Measurements from ENCODE around the gene PRPH. TPM values are rescaled to one million over a fixed set of nuclear protein-coding genes. Genes with fewer than 3 reads are reported as not detected.
"Not testable (repeated sequence)": the region's sequence is repeated elsewhere in the genome, so short reads cannot be mapped to it uniquely, and the experiment has no call there.

PRPH gene
- total and polyA plus RNA-seq, 2 experiments from 2014 or later: not detected

DNA sequence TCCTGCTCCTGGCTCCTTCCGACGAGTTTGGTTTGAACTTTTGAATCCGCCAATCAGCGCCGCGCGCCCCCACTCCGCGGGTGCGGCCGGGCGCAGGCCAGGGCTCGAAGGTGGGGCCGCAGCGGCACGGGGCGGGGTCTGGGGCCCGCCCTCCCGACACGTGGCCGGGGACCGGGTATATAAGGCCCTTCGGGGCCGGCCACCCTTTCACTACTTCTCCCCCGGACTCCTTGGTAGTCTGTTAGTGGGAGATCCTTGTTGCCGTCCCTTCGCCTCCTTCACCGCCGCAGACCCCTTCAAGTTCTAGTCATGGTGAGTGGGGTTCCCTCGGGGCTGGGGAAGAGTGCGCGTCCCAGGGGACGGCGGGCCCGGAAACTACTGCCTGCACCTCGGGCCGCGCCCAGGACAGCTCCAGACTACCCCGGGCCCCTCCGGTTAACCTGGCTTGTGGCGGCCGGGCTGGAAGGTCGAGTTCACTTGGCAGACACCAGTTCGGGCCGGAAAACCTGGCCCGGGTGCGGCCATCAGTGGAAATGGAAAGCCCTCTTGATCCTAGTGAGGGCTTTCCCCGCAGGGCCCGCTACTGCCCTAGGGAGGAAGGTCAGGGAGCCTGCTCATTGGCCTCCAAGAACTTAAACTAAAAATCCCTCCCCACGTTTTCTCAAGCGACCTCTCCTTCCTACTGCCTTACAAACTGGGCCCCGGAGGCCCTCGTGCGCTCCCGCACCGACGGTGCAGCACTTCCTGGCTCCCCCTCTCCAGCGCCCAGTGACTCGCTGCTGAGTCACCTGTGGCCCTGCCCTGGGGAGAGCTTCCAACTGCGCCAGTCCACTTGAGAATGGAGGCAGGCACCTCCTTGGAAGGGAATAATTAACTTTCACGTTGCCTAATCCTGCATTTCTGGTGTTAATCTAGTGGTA lies 29.8 kb upstream of the PRPH start, which contains the start of gene TUBA1C:
TSS of gene TUBA1C (plus strand) at position 210 of the 920 bp plus-strand sequence. CDS start at position 310, 100 bp downstream.
- Histone ChIP-seq H3K27ac (peak within 1 kb of the TSS; percentile 99), H3K9me3 (ENCODE audit: low read depth) (no peaks in the 10 kb centered on the region), H3F3A (ENCODE audit: insufficient read depth) (peaks cover 75% of the 10 kb centered on the region), H2AFZ (peak within 1 kb of the TSS; percentile 43), H3K79me2 (ENCODE audit: insufficient read depth) (peaks cover 66% of the 10 kb centered on the region), H3K9ac (peak within 1 kb of the TSS; percentile 99), H3K4me3 (peak within 1 kb of the TSS; percentile 94), H3K4me1 (ENCODE audit: insufficient read depth) (peaks cover 59% of the 10 kb centered on the region), H3K9me2 (ENCODE audit: insufficient read depth) (no peaks in the 10 kb centered on the region), H3K4me2 (ENCODE audit: unreplicated experiment) (peak within 1 kb of the TSS; percentile 75), H3K27me3 (replicated peaks; ENCODE audit: insufficient read depth) (no peaks in the 10 kb centered on the region), H4K20me1 (ENCODE audit: insufficient read depth) (peaks cover 7% of the 10 kb centered on the region), H3K36me3 (ENCODE audit: low read depth) (peaks cover 18% of the 10 kb centered on the region)
- no peak for TF ChIP-seq EZH2phosphoT487 (IDR thresholded peaks at IDR 0.05; ENCODE audit: insufficient read depth, low read depth)
- TF ChIP-seq EZH2 (IDR thresholded peaks at IDR 0.05; ENCODE audit: insufficient read depth, poor library complexity, severe bottlenecking): no peak
- WGBS, 2 experiments (ENCODE audit: low coverage in 1 of 2, low lambda C conversion rate in 2 of 2, missing lambda C conversion rate in 2 of 2): 0 to 1% methylated on average over 53 to 58 of the region's 61 CpGs
- in situ Hi-C loops (cut with MboI): no loop called here
- DNase-seq: peak; percentile 97

DNA sequence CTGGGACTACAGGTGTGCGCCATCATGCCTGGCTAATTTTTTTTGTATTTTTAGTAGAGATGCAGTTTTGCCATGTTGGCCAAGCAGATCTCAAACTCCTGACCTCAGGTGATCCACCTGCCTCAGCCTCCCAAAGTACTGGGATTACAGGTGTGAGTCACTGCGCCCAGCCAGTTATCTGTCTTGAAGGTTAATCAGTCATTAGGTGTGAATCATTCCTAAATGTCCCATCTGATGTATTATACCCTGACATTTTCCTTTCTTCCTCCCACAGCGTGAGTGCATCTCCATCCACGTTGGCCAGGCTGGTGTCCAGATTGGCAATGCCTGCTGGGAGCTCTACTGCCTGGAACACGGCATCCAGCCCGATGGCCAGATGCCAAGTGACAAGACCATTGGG lies 25.8 kb upstream of the PRPH start:
- H2AFZ ChIP-seq; H3K9me2 ChIP-seq (ENCODE audit: insufficient read depth); H3K27me3 ChIP-seq (replicated peaks; ENCODE audit: insufficient read depth); H3K9me3 ChIP-seq (ENCODE audit: low read depth); in situ Hi-C loops (cut with MboI); DNase-seq: not testable (repeated sequence)
- H3K4me1 ChIP-seq (ENCODE audit: insufficient read depth): peaks cover 35% of the 10 kb centered on the region
- peaks cover 62% of the 10 kb centered on the region for H3K79me2 ChIP-seq (ENCODE audit: insufficient read depth)
- H3K36me3 ChIP-seq (ENCODE audit: low read depth): peaks cover 55% of the 10 kb centered on the region
- peak overlapping the region; percentile 99 for H3K27ac ChIP-seq
- peak overlapping the region; percentile 75 for H3K4me2 ChIP-seq (ENCODE audit: unreplicated experiment)
- H3F3A ChIP-seq (ENCODE audit: insufficient read depth): peaks cover 81% of the 10 kb centered on the region
- peaks cover 23% of the 10 kb centered on the region for H4K20me1 ChIP-seq (ENCODE audit: insufficient read depth)
- H3K4me3 ChIP-seq: peak overlapping the region; percentile 94
- peak overlapping the region; percentile 64; the same call in 1 of the 2 replicates for H3K9ac ChIP-seq
- 31 to 35% methylated on average over 6 of the region's 6 CpGs for WGBS, 2 experiments (ENCODE audit: low coverage in 1 of 2, low lambda C conversion rate in 2 of 2, missing lambda C conversion rate in 2 of 2)

DNA sequence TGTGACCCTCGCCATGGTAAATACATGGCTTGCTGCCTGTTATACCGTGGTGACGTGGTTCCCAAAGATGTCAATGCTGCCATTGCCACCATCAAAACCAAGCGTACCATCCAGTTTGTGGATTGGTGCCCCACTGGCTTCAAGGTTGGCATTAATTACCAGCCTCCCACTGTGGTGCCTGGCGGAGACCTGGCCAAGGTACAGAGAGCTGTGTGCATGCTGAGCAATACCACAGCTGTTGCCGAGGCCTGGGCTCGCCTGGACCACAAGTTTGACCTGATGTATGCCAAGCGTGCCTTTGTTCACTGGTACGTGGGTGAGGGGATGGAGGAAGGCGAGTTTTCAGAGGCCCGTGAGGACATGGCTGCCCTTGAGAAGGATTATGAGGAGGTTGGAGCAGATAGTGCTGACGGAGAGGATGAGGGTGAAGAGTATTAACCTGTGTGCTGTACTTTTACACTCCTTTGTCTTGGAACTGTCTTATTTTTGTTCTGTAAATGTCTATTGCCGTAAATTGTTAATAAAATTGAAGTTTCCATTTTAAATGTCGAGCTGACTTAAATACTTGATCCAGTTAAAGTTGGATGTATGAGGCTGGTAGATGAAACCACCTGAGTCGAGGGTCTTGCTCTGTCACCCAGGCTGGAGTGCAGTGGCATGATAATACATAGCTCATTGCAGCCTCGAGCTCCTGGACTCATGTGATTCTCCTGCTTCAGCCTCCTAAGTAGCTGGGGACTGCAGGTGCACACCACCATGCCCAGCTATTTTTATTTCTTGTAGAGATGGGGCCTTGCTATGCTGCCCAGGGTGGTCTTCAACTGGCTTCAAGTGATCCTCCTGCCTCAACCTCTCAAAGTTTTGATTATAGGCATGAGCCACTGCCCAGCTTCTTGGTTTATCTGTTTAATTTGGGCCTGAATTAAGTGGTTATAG lies 21.9 kb upstream of the PRPH start:
- H3K27me3 ChIP-seq (replicated peaks; ENCODE audit: insufficient read depth): no peaks in the 10 kb centered on the region
- H3K9ac ChIP-seq: no peak overlapping the region
- H3K27ac ChIP-seq: no peak overlapping the region
- H3F3A ChIP-seq (ENCODE audit: insufficient read depth): peaks cover 75% of the 10 kb centered on the region
- peaks cover 36% of the 10 kb centered on the region for H3K79me2 ChIP-seq (ENCODE audit: insufficient read depth)
- in situ Hi-C loops (cut with MboI): no loop called here
- DNase-seq: no peak
- H3K9me3 ChIP-seq (ENCODE audit: low read depth): no peaks in the 10 kb centered on the region
- H2AFZ ChIP-seq: no peak overlapping the region
- no peaks in the 10 kb centered on the region for H3K9me2 ChIP-seq (ENCODE audit: insufficient read depth)
- no peak overlapping the region for H3K4me3 ChIP-seq
- H3K4me1 ChIP-seq (ENCODE audit: insufficient read depth): peaks cover 21% of the 10 kb centered on the region
- H4K20me1 ChIP-seq (ENCODE audit: insufficient read depth): peaks cover 23% of the 10 kb centered on the region
- no peak overlapping the region for H3K4me2 ChIP-seq (ENCODE audit: unreplicated experiment)
- H3K36me3 ChIP-seq (ENCODE audit: low read depth): peaks cover 44% of the 10 kb centered on the region
- TF ChIP-seq EZH2phosphoT487 (IDR thresholded peaks at IDR 0.05; ENCODE audit: insufficient read depth, low read depth) (no peak), EZH2 (IDR thresholded peaks at IDR 0.05; ENCODE audit: insufficient read depth, poor library complexity, severe bottlenecking) (no peak)
- 95 to 96% methylated on average over 16 of the region's 16 CpGs for WGBS, 2 experiments (ENCODE audit: low coverage in 1 of 2, low lambda C conversion rate in 2 of 2, missing lambda C conversion rate in 2 of 2)

DNA sequence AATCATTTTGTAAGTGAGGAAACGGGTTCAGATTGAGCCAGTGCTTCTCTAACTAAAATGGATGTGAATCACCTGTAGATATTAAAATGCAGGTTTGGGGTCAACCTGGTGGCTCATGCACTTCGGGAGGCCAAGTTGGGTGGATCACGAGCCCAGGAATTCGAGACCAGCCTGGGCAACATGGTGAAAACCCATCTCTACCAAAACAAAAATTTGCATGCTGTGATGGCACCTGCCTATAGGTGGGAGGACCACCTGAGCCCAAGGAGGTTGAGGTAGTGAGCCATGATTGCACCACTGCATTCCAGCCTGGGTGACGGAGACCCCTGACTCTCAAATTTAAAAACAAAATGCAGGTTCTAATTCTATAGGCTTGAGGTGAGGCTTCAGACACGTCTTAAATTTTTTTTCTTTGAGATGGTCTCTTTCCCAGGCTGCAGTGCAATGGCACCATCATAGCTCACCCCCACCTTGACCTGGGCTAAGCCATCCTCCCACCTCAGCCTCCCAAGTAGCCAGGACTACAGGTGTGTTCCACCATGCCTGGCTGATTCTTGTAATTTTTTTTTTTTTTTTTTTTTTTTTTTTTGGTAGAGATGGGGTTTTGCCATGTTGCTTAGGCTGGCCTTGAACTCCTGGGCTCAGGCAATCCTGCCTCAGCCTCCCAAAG lies 21.1 kb upstream of the PRPH start:
- Histone ChIP-seq H3K9ac (no peak overlapping the region), H3F3A (ENCODE audit: insufficient read depth) (peaks cover 69% of the 10 kb centered on the region), H2AFZ (no peak overlapping the region), H3K9me3 (ENCODE audit: low read depth) (no peaks in the 10 kb centered on the region), H3K4me2 (ENCODE audit: unreplicated experiment) (no peak overlapping the region), H3K4me3 (no peak overlapping the region), H3K27ac (no peak overlapping the region), H3K27me3 (replicated peaks; ENCODE audit: insufficient read depth) (no peaks in the 10 kb centered on the region), H3K36me3 (ENCODE audit: low read depth) (peaks cover 44% of the 10 kb centered on the region), H4K20me1 (ENCODE audit: insufficient read depth) (peaks cover 22% of the 10 kb centered on the region), H3K9me2 (ENCODE audit: insufficient read depth) (no peaks in the 10 kb centered on the region), H3K4me1 (ENCODE audit: insufficient read depth) (peaks cover 15% of the 10 kb centered on the region), H3K79me2 (ENCODE audit: insufficient read depth) (peaks cover 31% of the 10 kb centered on the region)
- no peak for TF ChIP-seq EZH2 (IDR thresholded peaks at IDR 0.05; ENCODE audit: insufficient read depth, poor library complexity, severe bottlenecking)
- TF ChIP-seq EZH2phosphoT487 (IDR thresholded peaks at IDR 0.05; ENCODE audit: insufficient read depth, low read depth): no peak
- DNase-seq: no peak
- WGBS, 2 experiments (ENCODE audit: low coverage in 1 of 2, low lambda C conversion rate in 2 of 2, missing lambda C conversion rate in 2 of 2): 85 to 87% methylated on average over 6 of the region's 6 CpGs
- in situ Hi-C loops (cut with MboI): no loop called here

Measured in GM23248 (cell line).